ENCODE measurements around the gene BARHL1. TPM values are rescaled to one million over a fixed set of nuclear protein-coding genes. Genes with fewer than 3 reads are reported as not detected.

BARHL1 gene
- total RNA-seq, 1 experiment from 2014 or later: 0.15 TPM

DNA sequence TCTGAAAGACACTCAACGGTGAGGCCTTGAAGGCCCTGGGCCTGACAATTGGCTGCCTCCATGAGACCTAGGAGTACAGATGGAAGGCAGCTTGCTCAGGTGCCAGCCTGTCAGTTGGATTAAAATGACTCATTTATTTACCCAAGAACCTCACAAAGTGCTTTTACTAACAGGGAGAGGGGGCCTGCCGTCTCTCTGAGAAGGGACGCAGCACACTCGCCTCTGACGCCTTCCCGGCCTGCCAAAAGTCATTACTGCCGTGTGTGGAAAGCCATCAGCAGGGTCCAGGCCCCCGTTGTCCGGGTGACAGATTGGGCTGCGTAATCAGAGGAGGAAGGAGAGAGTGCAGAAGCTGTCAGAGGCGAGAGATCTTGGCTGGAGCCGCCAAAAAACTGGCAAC, 54.9 kb downstream of the BARHL1 start:
- POLR2A ChIA-PET: no interaction called here
- H3K27ac Mint-ChIP-seq: no peak overlapping the region; the same call in 1 of the 2 replicates

DNA sequence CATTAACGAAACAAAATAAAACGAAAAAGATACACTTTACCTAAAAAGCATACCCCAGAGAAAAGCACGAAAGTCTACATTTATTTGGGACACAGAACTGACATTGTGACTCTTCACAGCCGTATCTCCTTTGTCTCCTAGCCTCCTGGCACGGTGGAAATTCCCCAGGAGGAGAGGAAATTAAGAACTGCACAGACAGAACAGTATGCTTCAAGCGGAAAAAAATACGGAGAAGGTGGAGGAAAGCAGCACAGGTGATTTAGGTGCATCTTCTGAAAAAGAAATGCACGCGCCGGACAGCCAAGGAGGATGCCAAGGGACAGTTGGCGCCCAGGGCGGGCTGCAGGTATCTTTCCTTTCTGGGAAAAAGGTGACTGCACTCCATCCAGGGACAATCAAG, 55.4 kb downstream of the BARHL1 start:
- DNase-seq (ENCODE audit: low spot score) (no peak), ATAC-seq (no peak)
- ChIA-PET POLR2A (no interaction called here), CTCF (no interaction called here)
- TF ChIP-seq, protein P1, sequence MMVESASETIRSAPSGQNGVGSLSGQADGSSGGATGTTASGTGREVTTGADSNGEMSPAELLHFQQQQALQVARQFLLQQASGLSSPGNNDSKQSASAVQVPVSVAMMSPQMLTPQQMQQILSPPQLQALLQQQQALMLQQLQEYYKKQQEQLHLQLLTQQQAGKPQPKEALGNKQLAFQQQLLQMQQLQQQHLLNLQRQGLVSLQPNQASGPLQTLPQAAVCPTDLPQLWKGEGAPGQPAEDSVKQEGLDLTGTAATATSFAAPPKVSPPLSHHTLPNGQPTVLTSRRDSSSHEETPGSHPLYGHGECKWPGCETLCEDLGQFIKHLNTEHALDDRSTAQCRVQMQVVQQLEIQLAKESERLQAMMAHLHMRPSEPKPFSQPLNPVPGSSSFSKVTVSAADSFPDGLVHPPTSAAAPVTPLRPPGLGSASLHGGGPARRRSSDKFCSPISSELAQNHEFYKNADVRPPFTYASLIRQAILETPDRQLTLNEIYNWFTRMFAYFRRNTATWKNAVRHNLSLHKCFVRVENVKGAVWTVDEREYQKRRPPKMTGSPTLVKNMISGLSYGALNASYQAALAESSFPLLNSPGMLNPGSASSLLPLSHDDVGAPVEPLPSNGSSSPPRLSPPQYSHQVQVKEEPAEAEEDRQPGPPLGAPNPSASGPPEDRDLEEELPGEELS (CRISPR knock-in tag; IDR thresholded peaks at IDR 0.05): no peak
- TF ChIP-seq, protein P2, sequence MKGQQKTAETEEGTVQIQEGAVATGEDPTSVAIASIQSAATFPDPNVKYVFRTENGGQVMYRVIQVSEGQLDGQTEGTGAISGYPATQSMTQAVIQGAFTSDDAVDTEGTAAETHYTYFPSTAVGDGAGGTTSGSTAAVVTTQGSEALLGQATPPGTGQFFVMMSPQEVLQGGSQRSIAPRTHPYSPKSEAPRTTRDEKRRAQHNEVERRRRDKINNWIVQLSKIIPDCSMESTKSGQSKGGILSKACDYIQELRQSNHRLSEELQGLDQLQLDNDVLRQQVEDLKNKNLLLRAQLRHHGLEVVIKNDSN (CRISPR knock-in tag; IDR thresholded peaks at IDR 0.05): no peak
- TF ChIP-seq ZBTB21 (CRISPR knock-in tag; IDR thresholded peaks at IDR 0.05; ENCODE audit: borderline replicate concordance): no peak
- no peak for TF ChIP-seq GRHL2 (CRISPR knock-in tag; IDR thresholded peaks at IDR 0.05; ENCODE audit: insufficient replicate concordance, severe bottlenecking)
- no peak for TF ChIP-seq GTF2I (CRISPR knock-in tag; conservative IDR thresholded peaks at IDR 0.05)
- no peak for TF ChIP-seq ZNF263 (CRISPR knock-in tag; IDR thresholded peaks at IDR 0.05; ENCODE audit: low read depth)
- no peak for TF ChIP-seq CBFB (CRISPR knock-in tag; IDR thresholded peaks at IDR 0.05; ENCODE audit: low read depth)
- TF ChIP-seq ZNF232 (CRISPR knock-in tag; IDR thresholded peaks at IDR 0.05): no peak
- TF ChIP-seq, protein P3, sequence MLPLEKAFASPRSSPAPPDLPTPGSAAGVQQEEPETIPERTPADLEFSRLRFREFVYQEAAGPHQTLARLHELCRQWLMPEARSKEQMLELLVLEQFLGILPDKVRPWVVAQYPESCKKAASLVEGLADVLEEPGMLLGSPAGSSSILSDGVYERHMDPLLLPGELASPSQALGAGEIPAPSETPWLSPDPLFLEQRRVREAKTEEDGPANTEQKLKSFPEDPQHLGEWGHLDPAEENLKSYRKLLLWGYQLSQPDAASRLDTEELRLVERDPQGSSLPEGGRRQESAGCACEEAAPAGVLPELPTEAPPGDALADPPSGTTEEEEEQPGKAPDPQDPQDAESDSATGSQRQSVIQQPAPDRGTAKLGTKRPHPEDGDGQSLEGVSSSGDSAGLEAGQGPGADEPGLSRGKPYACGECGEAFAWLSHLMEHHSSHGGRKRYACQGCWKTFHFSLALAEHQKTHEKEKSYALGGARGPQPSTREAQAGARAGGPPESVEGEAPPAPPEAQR (CRISPR knock-in tag; IDR thresholded peaks at IDR 0.05): no peak
- no peaks in the 10 kb centered on the region for H3K4me1 Mint-ChIP-seq
- H3K27me3 Mint-ChIP-seq (ENCODE audit: low read depth): no peaks in the 10 kb centered on the region
- H3K4me3 Mint-ChIP-seq: no peak overlapping the region
- no peaks in the 10 kb centered on the region for H3K9me3 Mint-ChIP-seq
- peaks cover 30% of the 10 kb centered on the region for H3K36me3 Mint-ChIP-seq
- no peak overlapping the region; the same call in 1 of the 2 replicates for H3K27ac Mint-ChIP-seq

More for the DNA sequence above, 54.9 kb downstream of the BARHL1 start:
- CTCF ChIA-PET: no interaction called here
- Mint-ChIP-seq H3K27me3 (ENCODE audit: low read depth) (no peaks in the 10 kb centered on the region), H3K4me1 (no peaks in the 10 kb centered on the region), H3K9me3 (no peaks in the 10 kb centered on the region), H3K36me3 (peaks cover 26% of the 10 kb centered on the region), H3K4me3 (no peak overlapping the region)
- no peak for DNase-seq (ENCODE audit: low spot score)
- ATAC-seq: no peak
- no peak for TF ChIP-seq SMAD3 (CRISPR knock-in tag; IDR thresholded peaks at IDR 0.05; ENCODE audit: borderline replicate concordance)
- TF ChIP-seq ZNF423 (CRISPR knock-in tag; IDR thresholded peaks at IDR 0.05): no peak
- no peak for TF ChIP-seq ZNF121 (CRISPR knock-in tag; IDR thresholded peaks at IDR 0.05)
- TF ChIP-seq, protein P4, sequence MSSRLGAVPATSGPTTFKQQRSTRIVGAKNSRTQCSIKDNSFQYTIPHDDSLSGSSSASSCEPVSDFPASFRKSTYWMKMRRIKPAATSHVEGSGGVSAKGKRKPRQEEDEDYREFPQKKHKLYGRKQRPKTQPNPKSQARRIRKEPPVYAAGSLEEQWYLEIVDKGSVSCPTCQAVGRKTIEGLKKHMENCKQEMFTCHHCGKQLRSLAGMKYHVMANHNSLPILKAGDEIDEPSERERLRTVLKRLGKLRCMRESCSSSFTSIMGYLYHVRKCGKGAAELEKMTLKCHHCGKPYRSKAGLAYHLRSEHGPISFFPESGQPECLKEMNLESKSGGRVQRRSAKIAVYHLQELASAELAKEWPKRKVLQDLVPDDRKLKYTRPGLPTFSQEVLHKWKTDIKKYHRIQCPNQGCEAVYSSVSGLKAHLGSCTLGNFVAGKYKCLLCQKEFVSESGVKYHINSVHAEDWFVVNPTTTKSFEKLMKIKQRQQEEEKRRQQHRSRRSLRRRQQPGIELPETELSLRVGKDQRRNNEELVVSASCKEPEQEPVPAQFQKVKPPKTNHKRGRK (CRISPR knock-in tag; IDR thresholded peaks at IDR 0.05; ENCODE audit: borderline replicate concordance): no peak
- TF ChIP-seq, protein P5, sequence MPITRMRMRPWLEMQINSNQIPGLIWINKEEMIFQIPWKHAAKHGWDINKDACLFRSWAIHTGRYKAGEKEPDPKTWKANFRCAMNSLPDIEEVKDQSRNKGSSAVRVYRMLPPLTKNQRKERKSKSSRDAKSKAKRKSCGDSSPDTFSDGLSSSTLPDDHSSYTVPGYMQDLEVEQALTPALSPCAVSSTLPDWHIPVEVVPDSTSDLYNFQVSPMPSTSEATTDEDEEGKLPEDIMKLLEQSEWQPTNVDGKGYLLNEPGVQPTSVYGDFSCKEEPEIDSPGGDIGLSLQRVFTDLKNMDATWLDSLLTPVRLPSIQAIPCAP (CRISPR knock-in tag; IDR thresholded peaks at IDR 0.05): no peak
- TF ChIP-seq NFATC4 (CRISPR knock-in tag; IDR thresholded peaks at IDR 0.05): no peak
- TF ChIP-seq, protein P6, sequence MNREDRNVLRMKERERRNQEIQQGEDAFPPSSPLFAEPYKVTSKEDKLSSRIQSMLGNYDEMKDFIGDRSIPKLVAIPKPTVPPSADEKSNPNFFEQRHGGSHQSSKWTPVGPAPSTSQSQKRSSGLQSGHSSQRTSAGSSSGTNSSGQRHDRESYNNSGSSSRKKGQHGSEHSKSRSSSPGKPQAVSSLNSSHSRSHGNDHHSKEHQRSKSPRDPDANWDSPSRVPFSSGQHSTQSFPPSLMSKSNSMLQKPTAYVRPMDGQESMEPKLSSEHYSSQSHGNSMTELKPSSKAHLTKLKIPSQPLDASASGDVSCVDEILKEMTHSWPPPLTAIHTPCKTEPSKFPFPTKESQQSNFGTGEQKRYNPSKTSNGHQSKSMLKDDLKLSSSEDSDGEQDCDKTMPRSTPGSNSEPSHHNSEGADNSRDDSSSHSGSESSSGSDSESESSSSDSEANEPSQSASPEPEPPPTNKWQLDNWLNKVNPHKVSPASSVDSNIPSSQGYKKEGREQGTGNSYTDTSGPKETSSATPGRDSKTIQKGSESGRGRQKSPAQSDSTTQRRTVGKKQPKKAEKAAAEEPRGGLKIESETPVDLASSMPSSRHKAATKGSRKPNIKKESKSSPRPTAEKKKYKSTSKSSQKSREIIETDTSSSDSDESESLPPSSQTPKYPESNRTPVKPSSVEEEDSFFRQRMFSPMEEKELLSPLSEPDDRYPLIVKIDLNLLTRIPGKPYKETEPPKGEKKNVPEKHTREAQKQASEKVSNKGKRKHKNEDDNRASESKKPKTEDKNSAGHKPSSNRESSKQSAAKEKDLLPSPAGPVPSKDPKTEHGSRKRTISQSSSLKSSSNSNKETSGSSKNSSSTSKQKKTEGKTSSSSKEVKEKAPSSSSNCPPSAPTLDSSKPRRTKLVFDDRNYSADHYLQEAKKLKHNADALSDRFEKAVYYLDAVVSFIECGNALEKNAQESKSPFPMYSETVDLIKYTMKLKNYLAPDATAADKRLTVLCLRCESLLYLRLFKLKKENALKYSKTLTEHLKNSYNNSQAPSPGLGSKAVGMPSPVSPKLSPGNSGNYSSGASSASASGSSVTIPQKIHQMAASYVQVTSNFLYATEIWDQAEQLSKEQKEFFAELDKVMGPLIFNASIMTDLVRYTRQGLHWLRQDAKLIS (CRISPR knock-in tag; IDR thresholded peaks at IDR 0.05; ENCODE audit: borderline replicate concordance): no peak
- no peak for TF ChIP-seq JAZF1 (CRISPR knock-in tag; IDR thresholded peaks at IDR 0.05)
- TF ChIP-seq, protein P7, sequence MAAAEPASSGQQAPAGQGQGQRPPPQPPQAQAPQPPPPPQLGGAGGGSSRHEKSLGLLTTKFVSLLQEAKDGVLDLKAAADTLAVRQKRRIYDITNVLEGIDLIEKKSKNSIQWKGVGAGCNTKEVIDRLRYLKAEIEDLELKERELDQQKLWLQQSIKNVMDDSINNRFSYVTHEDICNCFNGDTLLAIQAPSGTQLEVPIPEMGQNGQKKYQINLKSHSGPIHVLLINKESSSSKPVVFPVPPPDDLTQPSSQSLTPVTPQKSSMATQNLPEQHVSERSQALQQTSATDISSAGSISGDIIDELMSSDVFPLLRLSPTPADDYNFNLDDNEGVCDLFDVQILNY (CRISPR knock-in tag; IDR thresholded peaks at IDR 0.05): no peak
- no peak for TF ChIP-seq NFYB (CRISPR knock-in tag; conservative IDR thresholded peaks at IDR 0.05; ENCODE audit: low read depth)
- TF ChIP-seq, protein P8, sequence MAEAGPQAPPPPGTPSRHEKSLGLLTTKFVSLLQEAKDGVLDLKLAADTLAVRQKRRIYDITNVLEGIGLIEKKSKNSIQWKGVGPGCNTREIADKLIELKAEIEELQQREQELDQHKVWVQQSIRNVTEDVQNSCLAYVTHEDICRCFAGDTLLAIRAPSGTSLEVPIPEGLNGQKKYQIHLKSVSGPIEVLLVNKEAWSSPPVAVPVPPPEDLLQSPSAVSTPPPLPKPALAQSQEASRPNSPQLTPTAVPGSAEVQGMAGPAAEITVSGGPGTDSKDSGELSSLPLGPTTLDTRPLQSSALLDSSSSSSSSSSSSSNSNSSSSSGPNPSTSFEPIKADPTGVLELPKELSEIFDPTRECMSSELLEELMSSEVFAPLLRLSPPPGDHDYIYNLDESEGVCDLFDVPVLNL (CRISPR knock-in tag; IDR thresholded peaks at IDR 0.05; ENCODE audit: borderline replicate concordance, low read depth): no peak
- TF ChIP-seq ETV6 (CRISPR knock-in tag; IDR thresholded peaks at IDR 0.05): no peak
- TF ChIP-seq ELF4 (CRISPR knock-in tag; IDR thresholded peaks at IDR 0.05; ENCODE audit: low read depth): no peak
- no peak for TF ChIP-seq ESRRA (CRISPR knock-in tag; IDR thresholded peaks at IDR 0.05; ENCODE audit: borderline replicate concordance)
- no peak for TF ChIP-seq ZNF317 (CRISPR knock-in tag; IDR thresholded peaks at IDR 0.05; ENCODE audit: borderline replicate concordance, low read depth)
- TF ChIP-seq CREB1 (CRISPR knock-in tag; IDR thresholded peaks at IDR 0.05): no peak

All from WTC11 (cell line).